GM23338 (cell line): ENCODE data around the gene PPP2R2D. TPM values are rescaled to one million over a fixed set of nuclear protein-coding genes. Genes with fewer than 3 reads are reported as not detected.

Experiments used
- ATAC-seq: fragments of 200-7000 bp; cut with Tn5 transposase; 3 replicates; pipeline ENCODE4 v1.9.1; 2020
- DNase-seq: peaks from one replicate; pipeline ENCODE4 v3.0.0-alpha.2; 2015; ENCODE audit warnings: low spot score
- H2AFZ ChIP-seq: fragments of 200-600 bp; sonication (generic); 2 replicates; pipeline ENCODE4 v1.8.0; 2016; ENCODE audit warnings: antibody characterized with exemption, mild to moderate bottlenecking, moderate library complexity
- H3F3A ChIP-seq: fragments of 200-600 bp; sonication (generic); replicated peaks from 2 replicates; pipeline ENCODE4 v1.8.0; 2017; ENCODE audit warnings: antibody characterized with exemption, mixed run types, low read depth
- H3K27ac ChIP-seq: fragments of 200-600 bp; sonication (generic); 2 replicates; pipeline ENCODE4 v1.6.1; 2016; ENCODE audit warnings: low read depth
- H3K27me3 ChIP-seq: fragments of 200-600 bp; sonication (generic); 2 replicates; pipeline ENCODE4 v1.8.0; 2016; ENCODE audit warnings: mild to moderate bottlenecking, mixed run types, moderate library complexity; ENCODE audit not compliant: insufficient read depth
- H3K36me3 ChIP-seq: fragments of 200-600 bp; sonication (generic); 2 replicates; pipeline ENCODE4 v1.8.0; 2016; ENCODE audit warnings: mild to moderate bottlenecking; ENCODE audit not compliant: insufficient read depth
- H3K4me1 ChIP-seq: fragments of 200-600 bp; sonication (generic); 2 replicates; pipeline ENCODE4 v1.8.0; 2016; ENCODE audit warnings: mild to moderate bottlenecking, moderate library complexity; ENCODE audit not compliant: insufficient read depth
- H3K4me2 ChIP-seq: fragments of 200-600 bp; sonication (generic); 2 replicates; pipeline ENCODE4 v1.7.1; 2017; ENCODE audit warnings: mixed run types
- H3K4me3 ChIP-seq: fragments of 200-600 bp; sonication (generic); 2 replicates; pipeline ENCODE4 v1.6.1; 2016; ENCODE audit warnings: mixed run types
- H3K79me2 ChIP-seq: fragments of 200-600 bp; sonication (generic); replicated peaks from 2 replicates; pipeline ENCODE4 v1.8.0; 2017; ENCODE audit warnings: mild to moderate bottlenecking; ENCODE audit not compliant: insufficient read depth
- H3K9me2 ChIP-seq: fragments of 200-600 bp; sonication (generic); 2 replicates; pipeline ENCODE4 v1.8.0; 2017; ENCODE audit not compliant: insufficient read depth
- H4K20me1 ChIP-seq: fragments of 200-600 bp; sonication (generic); replicated peaks from 2 replicates; pipeline ENCODE4 v1.8.0; 2017; ENCODE audit warnings: mild to moderate bottlenecking; ENCODE audit not compliant: insufficient read depth
- H3K27ac Mint-ChIP-seq: 2 replicates; pipeline ENCODE4 v1.8.0; 2020; ENCODE audit warnings: inconsistent platforms, mild to moderate bottlenecking, moderate library complexity, mixed read lengths
- H3K27me3 Mint-ChIP-seq: 3 replicates; pipeline ENCODE4 v1.8.0; 2022; ENCODE audit warnings: low read depth, mild to moderate bottlenecking, moderate library complexity, mixed read lengths, inconsistent platforms; ENCODE audit not compliant: insufficient read depth, poor library complexity
- H3K36me3 Mint-ChIP-seq: 3 replicates; pipeline ENCODE4 v1.8.0; 2021; ENCODE audit warnings: low read depth, mild to moderate bottlenecking, inconsistent platforms, moderate library complexity, mixed read lengths
- H3K4me1 Mint-ChIP-seq: 3 replicates; pipeline ENCODE4 v1.8.0; 2020; ENCODE audit warnings: mild to moderate bottlenecking, inconsistent platforms, mixed read lengths
- H3K4me3 Mint-ChIP-seq: 3 replicates; pipeline ENCODE4 v1.8.0; 2021; ENCODE audit warnings: moderate library complexity, mild to moderate bottlenecking, inconsistent platforms, mixed read lengths
- H3K9me3 Mint-ChIP-seq: 3 replicates; pipeline ENCODE4 v1.8.0; 2020; ENCODE audit warnings: moderate library complexity, mild to moderate bottlenecking, inconsistent platforms, mixed read lengths
- CREB1 ChIP-seq: fragments of 250-450 bp; sonication (Bioruptor Pico); IDR thresholded peaks from 2 replicates; pipeline ENCODE4 v1.5.0; 2020; ENCODE audit warnings: low read depth, mild to moderate bottlenecking, moderate library complexity
- ETS1 ChIP-seq: IDR thresholded peaks from 2 replicates; pipeline ENCODE4 v1.6.1; 2016; ENCODE audit warnings: antibody characterized with exemption
- EZH2 ChIP-seq: fragments of 200-600 bp; sonication (generic); IDR thresholded peaks from one replicate; pipeline ENCODE4 v1.8.0; 2017; ENCODE audit warnings: antibody characterized with exemption, mild to moderate bottlenecking, low read depth; ENCODE audit not compliant: unreplicated experiment
- EZH2phosphoT487 ChIP-seq: fragments of 200-600 bp; sonication (generic); IDR thresholded peaks from one replicate; pipeline ENCODE4 v1.8.1; 2018; ENCODE audit warnings: antibody characterized with exemption; ENCODE audit not compliant: unreplicated experiment
- JUNB ChIP-seq: IDR thresholded peaks from one replicate; pipeline ENCODE4 v1.6.1; 2016; ENCODE audit warnings: antibody characterized with exemption; ENCODE audit not compliant: unreplicated experiment
- POLR2AphosphoS5 ChIP-seq: IDR thresholded peaks from 2 replicates; pipeline ENCODE4 v1.6.1; 2016; ENCODE audit warnings: antibody characterized with exemption, low read depth
- REST ChIP-seq: IDR thresholded peaks from one replicate; pipeline ENCODE4 v1.6.1; 2018; ENCODE audit warnings: antibody characterized with exemption; ENCODE audit not compliant: unreplicated experiment
- ZNF114 ChIP-seq: fragments of 250-450 bp; sonication (Bioruptor Pico); IDR thresholded peaks from 2 replicates; pipeline ENCODE4 v1.5.0; 2020; ENCODE audit warnings: mild to moderate bottlenecking, moderate library complexity
- ZNF331 ChIP-seq: fragments of 250-450 bp; sonication (Bioruptor Pico); IDR thresholded peaks from 2 replicates; pipeline ENCODE4 v1.5.0; 2020; ENCODE audit warnings: low read depth, mild to moderate bottlenecking, moderate library complexity
- ZNF462 ChIP-seq: fragments of 250-450 bp; sonication (Bioruptor Pico); IDR thresholded peaks from 2 replicates; pipeline ENCODE4 v1.5.0; 2020; ENCODE audit warnings: mild to moderate bottlenecking, moderate library complexity
- polyA plus RNA-seq: library from polyadenylated mRNA; unstranded; fragments of >200 nt; fragmentation: Nextera tagmentation; extraction: Ambion mirVana; gene quantifications from 2 replicates; pipeline ENCODE4 v1.2.1, GENCODE V29; 2016
- total RNA-seq: library from RNA; depleted of rRNA; stranded (reverse); fragments of >200 nt; shearing (Covaris generic); gene quantifications from 2 replicates; pipeline ENCODE4 v1.2.3, GENCODE V29; 2014

PPP2R2D gene
- total and polyA plus RNA-seq, 2 experiments from 2014 or later = 28.8 to 33.7 TPM

DNA sequence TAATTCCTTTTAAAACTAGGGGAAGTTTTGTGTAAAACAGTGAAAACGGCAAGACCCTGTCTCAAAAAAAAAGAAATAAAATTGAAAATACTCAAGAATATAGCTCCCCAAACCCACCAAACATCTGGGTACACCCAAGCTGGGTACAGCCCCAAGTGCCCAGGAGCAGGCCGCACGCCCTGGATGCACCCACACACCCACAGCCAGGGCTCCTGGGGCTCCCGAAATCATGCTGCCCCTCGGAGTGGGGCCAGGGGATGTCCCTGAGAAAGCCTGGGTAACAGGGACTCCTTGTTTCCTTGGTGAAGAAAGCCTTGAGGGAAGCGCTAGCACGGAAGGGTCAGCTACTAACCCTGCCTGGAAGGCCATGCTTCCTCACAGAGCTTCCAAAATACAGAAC, 70.8 kb downstream of the PPP2R2D start:
- H3K36me3 ChIP-seq = peaks cover 9% of the 10 kb centered on the region; the same call in 1 of the 2 replicates
- H3K36me3 Mint-ChIP-seq = peaks cover 41% of the 10 kb centered on the region
- ATAC-seq (no peak), DNase-seq (no peak)
- H2AFZ ChIP-seq = no peak overlapping the region
- no peaks in the 10 kb centered on the region for H3K27me3 ChIP-seq
- no peak for TF ChIP-seq REST
- no peak for TF ChIP-seq JUNB
- H3K9me2 ChIP-seq = no peaks in the 10 kb centered on the region
- no peaks in the 10 kb centered on the region for H3K4me1 ChIP-seq
- H3K79me2 ChIP-seq = peaks cover 32% of the 10 kb centered on the region
- H3K4me2 ChIP-seq = no peak overlapping the region
- no peaks in the 10 kb centered on the region for H3F3A ChIP-seq
- H3K27ac Mint-ChIP-seq = no peak overlapping the region; the same call in 1 of the 2 replicates
- H3K27ac ChIP-seq = no peak overlapping the region
- no peak overlapping the region for H3K4me3 ChIP-seq
- peaks cover 5% of the 10 kb centered on the region; the same call in 1 of the 3 replicates for H3K4me1 Mint-ChIP-seq
- no peak overlapping the region for H3K4me3 Mint-ChIP-seq
- H3K27me3 Mint-ChIP-seq = peaks cover 5% of the 10 kb centered on the region
- no peaks in the 10 kb centered on the region; the same call in 2 of the 3 replicates for H3K9me3 Mint-ChIP-seq
- peaks cover 14% of the 10 kb centered on the region for H4K20me1 ChIP-seq

- no peaks in the 10 kb centered on the region for H3K27me3 ChIP-seq
- H3K79me2 ChIP-seq = peaks cover 39% of the 10 kb centered on the region
- no peak overlapping the region for H3K4me2 ChIP-seq
- Mint-ChIP-seq H3K27ac (peak overlapping the region; percentile 36; the same call in 1 of the 2 replicates), H3K4me1 (peaks cover 7% of the 10 kb centered on the region; the same call in 2 of the 3 replicates), H3K36me3 (peaks cover 39% of the 10 kb centered on the region), H3K9me3 (no peaks in the 10 kb centered on the region; the same call in 2 of the 3 replicates), H3K4me3 (no peak overlapping the region), H3K27me3 (peaks cover 5% of the 10 kb centered on the region)
- ATAC-seq = peak; percentile 34; the same call in 1 of the 3 replicates
- peaks cover 4% of the 10 kb centered on the region; the same call in 1 of the 2 replicates for H3K4me1 ChIP-seq
- no peak overlapping the region for H3K27ac ChIP-seq
- no peaks in the 10 kb centered on the region for H3F3A ChIP-seq
- no peak for DNase-seq
- peaks cover 3% of the 10 kb centered on the region; the same call in 1 of the 2 replicates for H3K36me3 ChIP-seq
- H3K4me3 ChIP-seq = no peak overlapping the region
- no peak overlapping the region for H2AFZ ChIP-seq
- no peaks in the 10 kb centered on the region for H3K9me2 ChIP-seq
- peaks cover 14% of the 10 kb centered on the region for H4K20me1 ChIP-seq
- TF ChIP-seq ETS1 (no peak), ZNF462 (CRISPR knock-in tag) (no peak), POLR2AphosphoS5 (no peak), EZH2phosphoT487 (no peak), ZNF331 (CRISPR knock-in tag) (no peak), EZH2 (no peak), JUNB (no peak), CREB1 (CRISPR knock-in tag) (no peak), ZNF114 (CRISPR knock-in tag) (no peak)
Observed at GRCh38 chr10:131972474-131973071, 71.8 kb downstream of the PPP2R2D start.
